ENCODE results near the gene SCO2.

- TF ChIP-seq CTCF (IDR thresholded peaks at IDR 0.05; ENCODE audit: borderline replicate concordance, extremely low read depth, low read length, poor library complexity, severe bottlenecking) (no peak), EZH2 (IDR thresholded peaks at IDR 0.05; ENCODE audit: borderline replicate concordance, low read depth, low read length, severe bottlenecking) (no peak)
Observed at GRCh38 chr22:50526834-50527801, 1.7 kb upstream of the SCO2 start.

Measured in DND-41 (cell line).